Peyer's patch (tissue), 4 donors: ENCODE measurements around the gene RNF41.
A peak's percentile ranks its signal among the peaks of the same experiment; 100 is the strongest.

Source experiments
- CTCF ChIP-seq, 6 experiments: fragments of 450-650 bp in 4 of 6; fragments of 200-600 bp in 2 of 6; sonication (generic) in 1 of 6; IDR thresholded peaks; one replicate each; pipeline ENCODE4 v1.5.1; 2017 to 2019; ENCODE audit warnings: antibody characterized with exemption in 6 of 6, mild to moderate bottlenecking in 3 of 6, moderate library complexity in 1 of 6
- POLR2A ChIP-seq, 2 donors: fragments of 450-650 bp; IDR thresholded peaks; one replicate each; pipeline ENCODE4 v1.5.1; 2017; ENCODE audit warnings: antibody characterized with exemption in 2 of 2, mild to moderate bottlenecking in 2 of 2, moderate library complexity in 2 of 2

GRCh38 chr12:56158926-56159461 lies 62.7 kb downstream of the RNF41 start:
- no peak for TF ChIP-seq CTCF (IDR thresholded peaks at IDR 0.05)
- peak; percentile 61 to 74 for TF ChIP-seq POLR2A (IDR thresholded peaks at IDR 0.05)
